Transverse colon (tissue), 4 donors: ENCODE results near the gene STARD3. TPM values are rescaled to one million over a fixed set of nuclear protein-coding genes. Genes with fewer than 3 reads are reported as not detected.

Experiments
- DNase-seq: peaks from one replicate; pipeline ENCODE4 v3.0.0-alpha.2; 2019
- H3K27ac ChIP-seq, 4 donors: fragments of 200-600 bp; sonication (generic); 2 replicates each; pipeline ENCODE4 v1.5.1; 2016 to 2018; ENCODE audit warnings: inconsistent platforms in 4 of 4
- H3K27me3 ChIP-seq: fragments of 200-600 bp; sonication (generic); 2 replicates; pipeline ENCODE4 v1.5.1; 2017; ENCODE audit warnings: inconsistent platforms
- H3K36me3 ChIP-seq, 4 donors: fragments of 200-600 bp; sonication (generic); 2 replicates each; pipeline ENCODE4 v1.5.1; 2017 to 2019; ENCODE audit warnings: inconsistent platforms in 4 of 4
- H3K4me1 ChIP-seq, 4 donors: fragments of 200-600 bp; sonication (generic); 2 replicates each; pipeline ENCODE4 v1.5.1; 2017 to 2020; ENCODE audit warnings: inconsistent platforms in 4 of 4
- H3K4me3 ChIP-seq, 4 donors: fragments of 200-600 bp; sonication (generic); 1 replicate in 1 of 4; 2 replicates in 3 of 4; pipeline versions ENCODE4 v1.5.1 to v1.6.1; 2017 to 2019; ENCODE audit warnings: inconsistent platforms in 4 of 4
- H3K9me3 ChIP-seq, 2 donors: fragments of 200-600 bp; sonication (generic); 2 replicates each; pipeline ENCODE4 v1.5.1; 2017 to 2019; ENCODE audit warnings: inconsistent platforms in 2 of 2
- CTCF ChIP-seq, 5 experiments: fragments of 200-600 bp in 3 of 5; fragments of 450-650 bp in 2 of 5; sonication (generic) in 3 of 5; IDR thresholded peaks; 1 replicate in 2 of 5; 2 replicates in 3 of 5; pipeline ENCODE4 v1.5.1; 2016 to 2017; ENCODE audit warnings: antibody characterized with exemption in 5 of 5, inconsistent platforms in 3 of 5, mild to moderate bottlenecking in 2 of 5, moderate library complexity in 1 of 5
- EP300 ChIP-seq: sonication (generic); formaldehyde crosslinking; IDR thresholded peaks from one replicate; pipeline ENCODE4 v1.6.1; 2017; ENCODE audit warnings: antibody characterized with exemption, low read depth
- POLR2A ChIP-seq: fragments of 450-650 bp; IDR thresholded peaks from one replicate; pipeline ENCODE4 v1.6.1; 2016; ENCODE audit warnings: antibody characterized with exemption, mild to moderate bottlenecking, moderate library complexity
- POLR2AphosphoS5 ChIP-seq, 3 donors: sonication (generic); formaldehyde crosslinking; IDR thresholded peaks; one replicate each; pipeline ENCODE4 v1.6.1; 2016; ENCODE audit warnings: antibody characterized with exemption in 3 of 3
- WGBS, 2 donors: methylation state at CpG; one replicate each; pipeline ENCODE4 v1.1.5; 2018; ENCODE audit warnings: low coverage in 1 of 2; 5-methylcytosine and 5-hydroxymethylcytosine counted together
- in situ Hi-C, 4 donors: fragments of 200-750 bp; cut with MboI; loops; one replicate each; pipeline versions ENCODE4 v1.15.0 to v1.15.1; 2017; ENCODE audit warnings: low sequenced_read_pairs in 3 of 4, low pct_ligation_motif_present in 1 of 4, low pct_unique_long_range_greater_than_20kb in 1 of 4
- intact Hi-C: fragments of 100-400 bp; cut with DNase I; formaldehyde crosslinking; loops from one replicate; pipeline ENCODE4 v1.15.1; 2023; ENCODE audit warnings: low total_unique reads
- total RNA-seq, 4 donors: library from RNA; depleted of rRNA; stranded (reverse); fragments of >200 nt; gene quantifications; one replicate each; pipeline ENCODE4 v1.1.0, GENCODE V29; 2016

STARD3 gene
- total RNA-seq, 4 donors from 2014 or later, result 63.5 to 193 (median 73.2) TPM

GRCh38 chr17:39639566-39640458, 2.9 kb downstream of the STARD3 start:
- intact Hi-C loops (loop anchor here (10.0 kb wide), 1 partner anchor 115 kb away; no protein-coding TSS in a partner anchor), in situ Hi-C loops (loop anchor here in 1 of 4 donors (25.0 kb wide), 1 partner anchor 97 kb away; the partner anchor contains the start of genes GRB7 and MIEN1)
- no peak overlapping the region for H3K27ac ChIP-seq
- H3K27me3 ChIP-seq, result no peaks in the 10 kb centered on the region
- H3K9me3 ChIP-seq, result no peaks in the 10 kb centered on the region
- H3K4me1 ChIP-seq, result peaks cover 17 to 68% (median 44%) of the 10 kb centered on the region in 4 donors
- no peaks in the 10 kb centered on the region for H3K36me3 ChIP-seq
- DNase-seq, result no peak
- WGBS, 2 donors, result 92% methylated on average over 11 of the region's 11 CpGs; no CpG with 5 or more reads in 1 of the 2 donors
- H3K4me3 ChIP-seq, result no peak overlapping the region
- no peak for TF ChIP-seq CTCF (IDR thresholded peaks at IDR 0.05)
- TF ChIP-seq POLR2AphosphoS5 (IDR thresholded peaks at IDR 0.05), result no peak
- no peak for TF ChIP-seq POLR2A
- no peak for TF ChIP-seq EP300

GRCh38 chr17:39640591-39641031, 3.7 kb downstream of the STARD3 start:
- in situ Hi-C loops, result loop anchor here in 1 of 4 donors (25.0 kb wide), 1 partner anchor 97 kb away; the partner anchor contains the start of genes GRB7 and MIEN1
- peaks cover 16 to 60% (median 42%) of the 10 kb centered on the region in 4 donors for H3K4me1 ChIP-seq
- intact Hi-C loops, result no loop called here
- H3K27me3 ChIP-seq, result no peaks in the 10 kb centered on the region
- DNase-seq, result no peak
- H3K27ac ChIP-seq, result no peak overlapping the region
- TF ChIP-seq POLR2AphosphoS5 (IDR thresholded peaks at IDR 0.05), result no peak
- H3K9me3 ChIP-seq, result no peaks in the 10 kb centered on the region
- WGBS, 2 donors, result 39% methylated on average over 4 of the region's 4 CpGs; no CpG with 5 or more reads in 1 of the 2 donors
- no peaks in the 10 kb centered on the region for H3K36me3 ChIP-seq
- H3K4me3 ChIP-seq, result no peak overlapping the region

- H3K27ac ChIP-seq, result no peak overlapping the region
- intact Hi-C loops (no loop called here), in situ Hi-C loops (loop anchor here in 1 of 4 donors (25.0 kb wide), 1 partner anchor 96 kb away; the partner anchor contains the start of genes GRB7 and MIEN1)
- H3K27me3 ChIP-seq, result no peaks in the 10 kb centered on the region
- DNase-seq, result no peak
- H3K4me3 ChIP-seq, result no peak overlapping the region
- no peaks in the 10 kb centered on the region for H3K36me3 ChIP-seq
- TF ChIP-seq CTCF (IDR thresholded peaks at IDR 0.05) (no peak), POLR2A (no peak)
- no peaks in the 10 kb centered on the region for H3K9me3 ChIP-seq
- WGBS, 2 donors, result 91% methylated on average over 4 of the region's 4 CpGs; no CpG with 5 or more reads in 1 of the 2 donors
- peaks cover 16 to 55% (median 38%) of the 10 kb centered on the region in 4 donors for H3K4me1 ChIP-seq
These were observed 4.2 kb downstream of the STARD3 start for GRCh38 chr17:39641097-39641496.

GRCh38 chr17:39641883-39642282, 4.9 kb downstream of the STARD3 start:
- WGBS, 2 donors, result 73% methylated on average over 7 of the region's 7 CpGs; no CpG with 5 or more reads in 1 of the 2 donors
- TF ChIP-seq POLR2AphosphoS5 (IDR thresholded peaks at IDR 0.05), result no peak
- no peak for TF ChIP-seq EP300
- no peak for TF ChIP-seq CTCF (IDR thresholded peaks at IDR 0.05)
- no peak for TF ChIP-seq POLR2A
- intact Hi-C loops, result no loop called here

More at GRCh38 chr17:39641883-39642282, 4.9 kb downstream of the STARD3 start:
- H3K36me3 ChIP-seq, result no peaks in the 10 kb centered on the region
- H3K27ac ChIP-seq, result no peak overlapping the region
- peaks cover 11 to 48% (median 31%) of the 10 kb centered on the region in 4 donors for H3K4me1 ChIP-seq
- in situ Hi-C loops, result loop anchor here in 1 of 4 donors (25.0 kb wide), 1 partner anchor 95 kb away; the partner anchor contains the start of genes GRB7 and MIEN1
- no peaks in the 10 kb centered on the region for H3K9me3 ChIP-seq
- no peak for DNase-seq
- H3K27me3 ChIP-seq, result no peaks in the 10 kb centered on the region
- H3K4me3 ChIP-seq, result no peak overlapping the region
